Superior temporal gyrus (tissue), 1 donor: ENCODE data around the gene RNASE1.

ENCODE experiments used
- DNase-seq: peaks from one replicate; pipeline ENCODE4 v3.0.0-alpha.2; 2016; ENCODE audit errors: extremely low spot score

The RNASE1 gene

DNA sequence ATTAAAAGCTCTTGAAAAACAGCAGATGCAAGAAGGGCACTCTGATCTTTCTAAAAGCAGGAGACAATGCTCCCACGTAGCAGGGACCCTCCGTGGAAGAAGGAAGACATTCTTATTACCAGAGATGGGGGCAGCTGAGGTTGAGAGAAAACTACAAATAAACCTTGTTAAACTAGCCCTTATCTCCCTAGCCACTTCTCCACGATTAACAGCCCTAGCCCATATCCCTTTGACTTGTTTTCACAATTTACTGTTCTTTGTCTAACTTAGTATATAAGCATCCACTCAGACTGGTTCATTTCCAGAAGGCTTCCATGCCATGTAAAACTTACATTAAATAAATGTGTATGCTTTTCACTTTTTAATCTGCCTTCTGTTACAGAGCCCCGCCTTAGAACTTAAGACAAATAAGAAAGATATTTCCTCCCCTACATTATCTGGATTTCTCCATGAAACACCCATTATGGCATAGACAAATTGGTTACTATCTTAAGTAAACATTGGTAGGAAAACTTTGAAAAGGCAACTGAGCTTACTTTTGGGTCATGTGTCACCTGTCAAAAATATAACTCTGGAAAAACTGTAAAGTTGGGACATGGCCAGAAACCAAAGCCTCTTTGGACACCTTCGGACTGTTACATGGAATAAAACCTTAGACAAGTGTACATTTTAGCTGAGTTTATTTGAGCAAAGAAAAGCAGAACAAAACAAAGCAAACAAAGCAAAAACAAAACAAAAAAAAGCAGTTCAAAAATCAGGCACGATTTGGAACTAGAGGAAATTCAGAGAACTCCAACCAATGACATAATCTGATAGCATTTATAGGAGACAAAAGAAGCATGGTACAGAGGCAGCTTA is 4.9 kb upstream of the RNASE1 start:
- DNase-seq = no peak

- DNase-seq = no peak
These were observed 2.8 kb upstream of the RNASE1 start for GRCh38 chr14:20805485-20805884.

GRCh38 chr14:20803223-20803622 is 579 bp upstream of the RNASE1 start:
- peak; percentile 48 for DNase-seq

- no peak for DNase-seq
These were observed 918 bp downstream of the RNASE1 start for GRCh38 chr14:20801726-20802125.

DNA sequence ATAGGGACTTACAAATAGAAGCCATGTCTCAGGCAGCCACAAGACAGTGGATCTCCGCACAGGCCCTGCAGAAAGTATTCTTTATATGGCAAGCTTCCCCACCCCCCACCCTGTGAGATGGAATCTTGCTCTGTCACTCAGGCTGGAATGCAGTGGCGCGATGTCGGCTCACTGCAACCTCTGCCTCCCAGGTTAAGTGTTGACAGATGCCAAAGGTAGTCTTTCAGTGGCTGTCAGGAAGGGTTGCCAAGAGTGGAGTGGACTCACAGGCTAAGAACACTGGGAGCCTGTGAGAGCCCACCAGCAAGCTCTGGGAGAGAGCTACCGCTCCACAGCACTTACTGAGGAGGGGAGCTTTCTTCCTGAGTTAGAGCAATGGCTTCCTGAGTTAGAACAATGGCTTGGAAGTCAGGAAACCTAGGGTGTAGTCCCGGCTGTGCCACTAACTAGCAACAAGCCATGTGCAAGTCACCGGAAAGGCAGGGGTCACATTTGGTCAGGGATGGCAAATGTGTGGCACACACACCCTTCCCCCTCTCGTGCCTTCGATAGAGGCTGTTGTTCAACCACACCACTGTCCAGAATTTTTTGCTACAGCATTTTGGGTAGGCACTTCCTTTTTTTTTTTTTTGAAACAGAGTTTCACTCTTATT is 2.6 kb downstream of the RNASE1 start:
- DNase-seq = peak; percentile 67

- peak; percentile 81 for DNase-seq
These were observed 3.2 kb downstream of the RNASE1 start for GRCh38 chr14:20799456-20799891.

DNA sequence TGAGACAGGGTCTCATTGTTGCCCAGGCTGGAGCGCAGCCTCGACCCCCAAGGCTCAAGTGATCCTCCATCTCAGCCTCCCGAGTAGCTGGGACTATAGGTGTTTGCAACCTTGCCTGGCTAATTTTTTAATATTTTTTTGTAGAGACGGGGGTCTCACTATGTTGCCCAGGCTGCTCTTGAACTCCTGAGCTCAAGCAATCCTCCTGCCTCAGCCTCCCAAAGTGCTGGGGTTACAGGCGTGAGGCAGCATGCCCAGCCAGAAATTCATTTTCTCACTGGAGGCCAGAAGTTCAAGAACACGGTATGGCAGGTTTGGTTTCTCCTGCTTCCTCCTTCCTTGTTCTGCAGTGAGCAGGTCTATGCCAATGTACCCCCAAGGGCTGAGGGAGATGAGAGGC is 3.7 kb downstream of the RNASE1 start:
- no peak for DNase-seq

GRCh38 chr14:20798318-20798717 is 4.3 kb downstream of the RNASE1 start:
- DNase-seq = no peak

GRCh38 chr14:20797164-20797563 is 5.5 kb downstream of the RNASE1 start:
- no peak for DNase-seq

GRCh38 chr14:20794644-20795369 is 7.8 kb downstream of the RNASE1 start:
- DNase-seq = peak; percentile 5

DNA sequence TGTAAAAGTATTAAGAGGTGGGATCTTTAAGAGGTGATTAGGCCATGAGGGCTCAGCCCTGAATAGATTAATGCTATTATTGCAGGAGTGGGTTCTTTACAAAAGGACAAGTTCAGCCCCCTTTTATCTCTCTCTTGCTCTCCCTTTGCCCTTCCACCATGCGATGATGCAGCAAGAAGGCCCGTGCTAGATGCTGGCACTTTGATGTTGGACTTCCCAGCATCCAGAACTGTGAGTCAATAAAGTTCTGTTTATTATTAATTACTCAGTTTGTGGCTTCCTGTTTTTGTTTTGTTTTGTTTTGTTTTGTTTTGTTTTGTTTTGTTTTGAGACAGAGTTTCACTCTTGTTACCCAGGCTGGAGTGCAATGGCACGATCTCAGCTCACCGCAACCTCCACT is 10.1 kb downstream of the RNASE1 start:
- no peak for DNase-seq

- no peak for DNase-seq
These were observed 11.0 kb downstream of the RNASE1 start for GRCh38 chr14:20791597-20791996.

DNA sequence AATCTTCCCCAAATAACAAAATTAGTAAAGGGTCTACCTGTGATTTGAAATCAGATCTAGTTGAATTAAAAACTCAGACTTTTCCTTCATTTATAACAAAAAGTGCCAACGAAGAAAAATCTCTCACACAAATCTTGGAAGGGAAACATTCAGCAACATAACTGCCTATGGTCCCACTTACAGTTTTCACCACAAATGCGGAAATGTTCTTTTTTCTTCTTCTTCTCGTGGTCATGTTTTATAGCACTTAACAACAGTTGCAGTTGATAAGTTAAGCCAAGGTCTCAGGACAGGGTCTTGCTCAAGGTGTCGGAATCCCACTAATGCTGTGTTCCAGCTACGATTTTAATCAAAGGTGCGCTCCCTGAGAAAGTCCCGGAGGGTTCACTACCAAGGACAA is 11.5 kb downstream of the RNASE1 start:
- peak; percentile 5 for DNase-seq

DNA sequence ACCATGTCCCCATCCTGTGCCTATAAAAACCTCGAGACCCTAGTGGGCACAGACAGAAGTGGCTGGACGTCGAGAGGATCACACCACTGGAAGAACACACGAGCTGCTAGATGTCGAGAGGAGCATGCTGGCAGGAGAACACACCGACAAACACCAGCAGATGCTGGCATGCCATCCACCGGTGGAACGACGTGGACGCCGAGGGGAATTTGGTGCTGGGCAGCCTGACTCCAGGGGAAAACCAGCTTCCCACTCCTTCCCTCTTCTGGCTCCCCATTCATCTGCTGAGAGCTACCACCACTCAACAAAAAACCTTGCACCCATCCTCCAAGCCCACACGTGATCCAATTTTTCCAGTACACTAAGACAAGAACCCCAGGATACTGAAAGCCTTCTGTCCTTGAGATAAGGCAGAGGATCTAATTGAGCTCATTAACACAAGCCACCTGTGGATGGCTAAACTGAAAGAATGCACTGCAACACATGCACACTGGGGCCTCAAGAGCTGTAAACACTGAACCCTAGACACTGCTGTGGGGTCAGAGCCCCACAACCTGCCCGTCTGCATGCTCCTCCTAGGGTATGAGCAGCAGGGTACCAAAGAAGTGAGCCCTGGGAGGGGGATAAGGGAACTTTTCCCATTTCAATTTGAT is 12.1 kb downstream of the RNASE1 start:
- DNase-seq = no peak

DNA sequence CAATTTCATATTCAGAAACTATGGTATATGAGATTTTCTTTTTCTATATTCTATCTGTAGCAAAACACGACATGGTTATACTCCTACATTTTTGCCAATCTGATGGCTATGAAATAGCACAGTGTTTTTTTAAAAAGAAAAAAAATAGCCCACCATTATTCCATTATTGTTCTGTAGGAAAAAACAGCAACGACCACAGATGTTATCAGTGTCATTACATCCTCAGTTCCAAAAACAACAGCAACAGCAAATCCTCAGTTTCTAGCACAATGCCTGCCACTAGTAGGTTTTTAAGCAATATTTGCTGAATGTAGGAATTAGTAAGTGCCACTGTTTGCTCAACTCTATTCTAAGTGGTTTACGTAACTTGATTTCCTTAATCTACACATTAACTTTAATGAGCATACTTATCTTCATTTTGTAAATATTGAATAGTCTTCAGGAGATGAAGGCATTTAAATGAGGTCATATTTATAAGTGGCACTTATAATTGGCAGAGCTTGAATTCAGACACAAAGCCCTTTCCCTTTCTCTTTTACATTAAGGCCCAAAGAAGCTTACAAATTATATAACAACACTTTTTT is 13.3 kb downstream of the RNASE1 start:
- DNase-seq = no peak

DNA sequence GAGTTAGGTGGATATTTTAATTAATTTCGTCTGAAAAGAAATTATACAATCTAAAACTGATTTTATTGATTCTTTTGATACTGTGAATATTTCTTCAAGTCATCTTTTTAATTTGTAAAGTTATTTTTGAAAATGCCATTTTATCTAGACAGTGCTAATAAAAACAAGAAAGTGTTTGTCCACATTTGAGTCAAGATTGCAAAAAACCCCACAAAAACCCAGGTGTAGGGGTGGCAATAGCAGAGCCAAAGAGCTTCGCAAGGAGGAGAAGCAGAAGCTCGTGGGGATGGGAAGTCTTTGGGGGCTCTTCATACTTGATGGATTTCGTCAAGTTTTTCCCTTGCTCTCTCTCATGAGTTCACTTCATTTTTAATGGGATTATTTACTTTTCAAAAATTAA is 15.6 kb downstream of the RNASE1 start:
- no peak for DNase-seq

DNA sequence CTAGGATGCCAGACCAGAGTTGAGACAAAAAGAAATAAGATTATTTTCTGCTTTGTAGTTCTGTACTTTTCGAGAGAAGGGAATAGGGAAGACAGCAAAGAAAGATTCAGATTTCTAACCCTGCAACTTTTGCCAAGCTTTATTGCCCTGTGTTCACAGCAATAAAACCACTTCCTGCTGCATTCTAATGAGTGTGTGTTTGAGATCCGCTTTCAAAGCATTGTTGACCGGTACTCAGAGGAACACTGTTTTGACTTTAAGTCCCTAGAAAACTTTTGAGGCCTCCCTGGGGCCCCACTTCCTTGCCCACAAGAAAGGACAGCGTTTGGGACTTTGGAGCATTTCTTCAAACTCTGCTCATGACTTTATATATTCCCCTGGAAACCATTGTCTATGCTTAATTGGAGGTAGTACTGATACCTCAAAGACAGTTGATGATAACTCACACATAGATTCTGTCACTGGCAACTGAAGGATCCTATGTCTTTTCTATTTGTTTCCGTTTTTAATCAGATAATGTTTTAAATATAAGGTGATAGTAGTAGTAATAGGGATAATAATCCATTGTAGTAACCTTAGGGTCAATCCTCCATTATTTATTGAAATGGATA is 20.3 kb downstream of the RNASE1 start:
- peak; percentile 26 for DNase-seq

- DNase-seq = peak; percentile 30
These were observed 20.8 kb downstream of the RNASE1 start for GRCh38 chr14:20781803-20782202.

DNA sequence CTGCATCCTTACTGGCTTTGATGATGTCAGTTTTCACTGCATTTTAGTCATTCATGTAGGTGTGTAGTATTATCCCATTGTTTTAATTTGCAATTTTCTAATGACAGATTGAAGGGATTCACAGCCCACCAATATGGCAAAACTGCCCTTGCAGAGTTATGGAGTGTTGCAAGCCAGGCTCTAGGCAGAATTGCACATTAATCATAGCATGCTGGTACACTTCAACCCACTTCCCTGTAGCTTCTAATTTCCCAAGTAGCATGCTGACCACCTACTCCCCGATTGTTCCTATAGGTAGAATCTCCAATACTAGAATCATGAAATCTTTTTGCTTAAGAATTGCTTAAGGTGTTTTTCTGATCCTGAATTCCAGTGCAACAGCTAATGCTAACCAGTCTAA is 26.7 kb downstream of the RNASE1 start:
- no peak for DNase-seq

GRCh38 chr14:20775043-20775442 is 27.6 kb downstream of the RNASE1 start:
- no peak for DNase-seq

DNA sequence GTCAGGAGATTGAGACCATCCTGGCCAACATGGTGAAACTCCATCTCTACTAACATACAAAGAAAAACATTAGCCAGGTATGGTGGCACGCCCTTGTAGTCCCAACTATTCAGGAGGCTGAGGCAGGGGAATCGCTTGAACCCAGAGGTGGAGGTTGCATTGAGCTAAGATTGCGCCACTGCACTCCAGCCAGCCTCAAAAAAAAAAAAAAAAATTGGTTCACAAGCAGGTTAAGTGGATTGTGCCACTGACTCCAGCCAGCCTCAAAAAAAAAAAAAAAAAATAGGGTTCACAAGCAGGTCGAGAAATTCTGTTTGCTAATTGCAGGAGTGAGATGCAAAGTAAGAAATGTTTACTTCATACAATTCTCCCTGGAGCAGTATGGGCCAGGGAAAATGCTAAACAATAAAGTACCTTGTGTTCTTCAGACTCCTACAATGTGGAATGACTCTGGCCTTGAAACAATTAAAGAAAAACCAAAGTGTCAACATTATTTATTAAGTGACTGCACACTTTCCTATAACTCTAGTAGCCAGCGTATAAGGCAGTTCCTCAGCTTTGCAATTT is 28.3 kb downstream of the RNASE1 start:
- DNase-seq = no peak
